ENCODE measurements around the gene RPL10. TPM values are rescaled to one million over a fixed set of nuclear protein-coding genes. Genes with fewer than 3 reads are reported as not detected.

The RPL10 gene
- polyA plus RNA-seq, 2 donors: 2,998 to 4,750 TPM

DNA sequence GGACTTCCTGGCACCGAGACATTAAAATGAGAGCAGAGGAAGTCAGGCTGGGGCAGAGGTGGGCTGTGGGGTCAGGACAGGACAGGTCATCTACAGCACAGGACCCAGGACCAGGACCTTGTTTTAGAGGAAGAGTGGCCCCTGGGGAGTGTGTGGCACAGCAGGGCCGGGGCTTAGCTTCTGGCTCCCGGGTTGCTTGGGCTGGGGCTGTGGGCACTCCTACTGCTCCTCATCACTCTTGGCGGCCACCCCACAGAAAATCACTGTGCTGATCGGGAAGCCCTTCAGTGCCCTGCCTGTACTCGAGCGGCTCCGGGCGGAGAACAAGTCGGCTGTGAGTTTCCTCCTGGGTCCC, 22.2 kb downstream of the RPL10 start:
- Histone ChIP-seq H3K4me1 (ENCODE audit: control insufficient read depth in 2 of 2, insufficient read depth in 2 of 2, low read length in 1 of 2) (no peaks in the 10 kb centered on the region), H3K27me3 (ENCODE audit: control insufficient read depth in 1 of 2, insufficient read depth in 2 of 2, low read length in 2 of 2) (no peaks in the 10 kb centered on the region), H3K4me3 (ENCODE audit: low read depth in 1 of 2, low read length in 2 of 2) (no peak overlapping the region), H3K36me3 (ENCODE audit: control insufficient read depth in 2 of 2, insufficient read depth in 2 of 2, low read length in 1 of 2) (no peaks in the 10 kb centered on the region), H3K9me3 (ENCODE audit: control insufficient read depth in 2 of 2, insufficient read depth in 1 of 2, low read depth in 1 of 2, low read length in 1 of 2) (no peaks in the 10 kb centered on the region), H3K27ac (ENCODE audit: low read depth in 2 of 2, low read length in 1 of 2) (no peak overlapping the region)
- 86 to 87% methylated on average over 10 of the region's 10 CpGs for WGBS, 2 donors

- H3K9me3 ChIP-seq (ENCODE audit: control insufficient read depth in 2 of 2, insufficient read depth in 1 of 2, low read depth in 1 of 2, low read length in 1 of 2): no peaks in the 10 kb centered on the region
- peaks cover 0 to 1% of the 10 kb centered on the region in 2 donors for H3K36me3 ChIP-seq (ENCODE audit: control insufficient read depth in 2 of 2, insufficient read depth in 2 of 2, low read length in 1 of 2)
- H3K4me1 ChIP-seq (ENCODE audit: control insufficient read depth in 2 of 2, insufficient read depth in 2 of 2, low read length in 1 of 2): no peaks in the 10 kb centered on the region
- no peak overlapping the region for H3K4me3 ChIP-seq (ENCODE audit: low read depth in 1 of 2, low read length in 2 of 2)
- WGBS, 2 donors: 86% methylated on average over 13 of the region's 13 CpGs
- no peak overlapping the region for H3K27ac ChIP-seq (ENCODE audit: low read depth in 2 of 2, low read length in 1 of 2)
- H3K27me3 ChIP-seq (ENCODE audit: control insufficient read depth in 1 of 2, insufficient read depth in 2 of 2, low read length in 2 of 2): no peaks in the 10 kb centered on the region
These were observed 29.0 kb downstream of the RPL10 start for GRCh38 chrX:154426916-154427770.

GRCh38 chrX:154428176-154429171, 30.3 kb downstream of the RPL10 start, which contains the start of gene ATP6AP1:
TSS of gene ATP6AP1 (plus strand) at chrX:154428677. CDS start at chrX:154428693, 16 bp downstream.
- Histone ChIP-seq H3K4me3 (ENCODE audit: low read depth in 1 of 2, low read length in 2 of 2) (peak within 1 kb of the TSS; percentile 51 to 92), H3K27me3 (ENCODE audit: control insufficient read depth in 1 of 2, insufficient read depth in 2 of 2, low read length in 2 of 2) (no peaks in the 10 kb centered on the region), H3K27ac (ENCODE audit: low read depth in 2 of 2, low read length in 1 of 2) (peak within 1 kb of the TSS; percentile 73 to 75), H3K9me3 (ENCODE audit: control insufficient read depth in 2 of 2, insufficient read depth in 1 of 2, low read depth in 1 of 2, low read length in 1 of 2) (no peaks in the 10 kb centered on the region), H3K4me1 (ENCODE audit: control insufficient read depth in 2 of 2, insufficient read depth in 2 of 2, low read length in 1 of 2) (no peaks in the 10 kb centered on the region), H3K36me3 (ENCODE audit: control insufficient read depth in 2 of 2, insufficient read depth in 2 of 2, low read length in 1 of 2) (peaks cover 0 to 13% of the 10 kb centered on the region in 2 donors)
- WGBS, 2 donors: 7 to 39% methylated on average over 58 to 87 of the region's 87 CpGs

DNA sequence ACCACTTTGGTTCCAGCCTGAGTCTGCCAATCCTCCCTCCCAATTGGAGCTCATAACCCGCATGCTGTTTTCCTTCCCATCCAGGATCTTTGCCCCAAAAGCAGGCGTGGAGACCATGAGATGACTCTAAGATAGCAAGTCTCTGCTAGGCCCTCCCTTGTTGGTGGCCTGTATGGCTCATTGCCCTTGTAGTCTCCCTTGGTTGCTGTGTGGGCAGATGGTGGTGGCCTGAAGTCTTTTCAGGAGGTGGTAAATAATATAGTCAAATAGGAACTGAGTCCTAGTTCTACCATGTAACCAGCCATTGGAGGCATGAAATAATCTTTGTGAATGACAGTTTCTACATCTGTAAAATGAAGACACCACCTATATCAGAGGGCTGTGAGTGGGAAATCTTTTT, 31.5 kb downstream of the RPL10 start:
- Histone ChIP-seq H3K4me1 (ENCODE audit: control insufficient read depth in 2 of 2, insufficient read depth in 2 of 2, low read length in 1 of 2) (no peaks in the 10 kb centered on the region), H3K36me3 (ENCODE audit: control insufficient read depth in 2 of 2, insufficient read depth in 2 of 2, low read length in 1 of 2) (peaks cover 0 to 20% of the 10 kb centered on the region in 2 donors), H3K4me3 (ENCODE audit: low read depth in 1 of 2, low read length in 2 of 2) (peak overlapping the region in 1 of 2 donors; percentile 51), H3K27ac (ENCODE audit: low read depth in 2 of 2, low read length in 1 of 2) (no peak overlapping the region), H3K9me3 (ENCODE audit: control insufficient read depth in 2 of 2, insufficient read depth in 1 of 2, low read depth in 1 of 2, low read length in 1 of 2) (no peaks in the 10 kb centered on the region), H3K27me3 (ENCODE audit: control insufficient read depth in 1 of 2, insufficient read depth in 2 of 2, low read length in 2 of 2) (no peaks in the 10 kb centered on the region)
- 81 to 85% methylated on average over 2 of the region's 2 CpGs for WGBS, 2 donors

- Histone ChIP-seq H3K27me3 (ENCODE audit: control insufficient read depth in 1 of 2, insufficient read depth in 2 of 2, low read length in 2 of 2) (no peaks in the 10 kb centered on the region), H3K4me3 (ENCODE audit: low read depth in 1 of 2, low read length in 2 of 2) (no peak overlapping the region), H3K9me3 (ENCODE audit: control insufficient read depth in 2 of 2, insufficient read depth in 1 of 2, low read depth in 1 of 2, low read length in 1 of 2) (no peaks in the 10 kb centered on the region), H3K36me3 (ENCODE audit: control insufficient read depth in 2 of 2, insufficient read depth in 2 of 2, low read length in 1 of 2) (peaks cover 0 to 26% of the 10 kb centered on the region in 2 donors), H3K4me1 (ENCODE audit: control insufficient read depth in 2 of 2, insufficient read depth in 2 of 2, low read length in 1 of 2) (no peaks in the 10 kb centered on the region), H3K27ac (ENCODE audit: low read depth in 2 of 2, low read length in 1 of 2) (peak overlapping the region in 1 of 2 donors; percentile 6)
- 69 to 80% methylated on average over 6 of the region's 6 CpGs for WGBS, 2 donors
These were observed 32.3 kb downstream of the RPL10 start for GRCh38 chrX:154430479-154430878.

DNA sequence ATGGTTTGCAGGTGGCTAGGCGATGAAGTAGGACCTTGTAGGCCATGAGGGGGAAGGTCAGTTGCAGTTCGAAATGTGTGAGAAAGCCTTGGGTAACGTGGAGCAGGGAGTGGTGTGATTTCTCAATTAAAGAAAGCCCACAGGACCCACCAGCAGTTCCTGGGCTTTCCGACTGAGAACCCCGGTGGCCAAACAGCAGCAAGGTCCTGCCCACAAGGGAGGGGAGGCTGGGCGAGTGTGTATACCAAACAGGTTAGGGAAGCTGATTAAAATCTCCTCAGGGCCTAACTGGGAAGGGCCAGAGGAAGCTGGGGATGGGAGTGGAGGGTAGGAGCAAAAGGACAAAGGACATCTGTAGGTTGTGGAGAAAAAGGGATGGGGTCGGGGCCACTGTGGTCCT, 32.7 kb downstream of the RPL10 start:
- Histone ChIP-seq H3K4me1 (ENCODE audit: control insufficient read depth in 2 of 2, insufficient read depth in 2 of 2, low read length in 1 of 2) (no peaks in the 10 kb centered on the region), H3K27ac (ENCODE audit: low read depth in 2 of 2, low read length in 1 of 2) (peak overlapping the region in 1 of 2 donors; percentile 6), H3K9me3 (ENCODE audit: control insufficient read depth in 2 of 2, insufficient read depth in 1 of 2, low read depth in 1 of 2, low read length in 1 of 2) (no peaks in the 10 kb centered on the region), H3K36me3 (ENCODE audit: control insufficient read depth in 2 of 2, insufficient read depth in 2 of 2, low read length in 1 of 2) (peaks cover 0 to 28% of the 10 kb centered on the region in 2 donors), H3K27me3 (ENCODE audit: control insufficient read depth in 1 of 2, insufficient read depth in 2 of 2, low read length in 2 of 2) (no peaks in the 10 kb centered on the region), H3K4me3 (ENCODE audit: low read depth in 1 of 2, low read length in 2 of 2) (no peak overlapping the region)
- WGBS, 2 donors: 68 to 77% methylated on average over 7 of the region's 7 CpGs

DNA sequence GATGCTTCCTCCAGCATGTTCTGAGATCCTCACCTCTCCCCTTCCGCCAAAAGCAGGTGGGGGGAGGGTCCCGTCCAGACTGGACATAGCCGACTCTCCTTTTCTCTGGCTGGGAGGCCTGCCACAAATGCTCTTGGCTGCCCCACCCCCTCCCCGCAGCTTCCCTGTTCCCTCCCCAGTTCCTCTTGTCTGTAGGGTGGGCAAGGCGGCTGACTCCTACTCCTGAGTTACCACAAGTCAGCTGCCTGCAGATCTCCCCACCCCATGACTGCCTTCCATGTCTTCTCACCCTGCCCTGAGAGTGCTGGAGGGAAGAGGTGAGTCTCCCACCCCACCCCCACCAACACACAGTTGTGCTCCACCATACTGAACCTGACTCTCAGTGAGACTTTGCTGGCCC, 33.2 kb downstream of the RPL10 start:
- WGBS, 2 donors: 77 to 84% methylated on average over 3 to 5 of the region's 5 CpGs
- no peaks in the 10 kb centered on the region for H3K9me3 ChIP-seq (ENCODE audit: control insufficient read depth in 2 of 2, insufficient read depth in 1 of 2, low read depth in 1 of 2, low read length in 1 of 2)

DNA sequence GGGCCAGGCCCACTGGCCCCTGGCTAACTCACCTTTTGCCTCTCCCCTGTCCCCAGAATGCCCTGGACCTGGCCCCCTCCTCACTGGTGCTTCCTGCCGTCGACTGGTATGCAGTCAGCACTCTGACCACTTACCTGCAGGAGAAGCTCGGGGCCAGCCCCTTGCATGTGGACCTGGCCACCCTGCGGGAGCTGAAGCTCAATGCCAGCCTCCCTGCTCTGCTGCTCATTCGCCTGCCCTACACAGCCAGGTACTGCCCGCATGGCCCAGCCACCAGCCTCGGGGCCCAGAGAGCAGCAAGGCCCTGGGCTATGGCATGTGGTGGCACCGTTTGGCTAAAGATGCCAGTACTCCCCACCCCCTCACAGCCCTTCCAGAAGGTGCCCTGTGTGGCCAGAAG, 34.0 kb downstream of the RPL10 start:
- Histone ChIP-seq H3K4me3 (ENCODE audit: low read depth in 1 of 2, low read length in 2 of 2) (no peak overlapping the region), H3K9me3 (ENCODE audit: control insufficient read depth in 2 of 2, insufficient read depth in 1 of 2, low read depth in 1 of 2, low read length in 1 of 2) (no peaks in the 10 kb centered on the region), H3K36me3 (ENCODE audit: control insufficient read depth in 2 of 2, insufficient read depth in 2 of 2, low read length in 1 of 2) (peaks cover 0 to 28% of the 10 kb centered on the region in 2 donors), H3K27me3 (ENCODE audit: control insufficient read depth in 1 of 2, insufficient read depth in 2 of 2, low read length in 2 of 2) (no peaks in the 10 kb centered on the region), H3K4me1 (ENCODE audit: control insufficient read depth in 2 of 2, insufficient read depth in 2 of 2, low read length in 1 of 2) (no peaks in the 10 kb centered on the region), H3K27ac (ENCODE audit: low read depth in 2 of 2, low read length in 1 of 2) (no peak overlapping the region)
- 89 to 90% methylated on average over 8 of the region's 8 CpGs for WGBS, 2 donors

More for the DNA sequence above, 33.2 kb downstream of the RPL10 start:
- Histone ChIP-seq H3K4me3 (ENCODE audit: low read depth in 1 of 2, low read length in 2 of 2) (no peak overlapping the region), H3K27me3 (ENCODE audit: control insufficient read depth in 1 of 2, insufficient read depth in 2 of 2, low read length in 2 of 2) (no peaks in the 10 kb centered on the region), H3K36me3 (ENCODE audit: control insufficient read depth in 2 of 2, insufficient read depth in 2 of 2, low read length in 1 of 2) (peaks cover 0 to 28% of the 10 kb centered on the region in 2 donors), H3K4me1 (ENCODE audit: control insufficient read depth in 2 of 2, insufficient read depth in 2 of 2, low read length in 1 of 2) (no peaks in the 10 kb centered on the region), H3K27ac (ENCODE audit: low read depth in 2 of 2, low read length in 1 of 2) (no peak overlapping the region)

DNA sequence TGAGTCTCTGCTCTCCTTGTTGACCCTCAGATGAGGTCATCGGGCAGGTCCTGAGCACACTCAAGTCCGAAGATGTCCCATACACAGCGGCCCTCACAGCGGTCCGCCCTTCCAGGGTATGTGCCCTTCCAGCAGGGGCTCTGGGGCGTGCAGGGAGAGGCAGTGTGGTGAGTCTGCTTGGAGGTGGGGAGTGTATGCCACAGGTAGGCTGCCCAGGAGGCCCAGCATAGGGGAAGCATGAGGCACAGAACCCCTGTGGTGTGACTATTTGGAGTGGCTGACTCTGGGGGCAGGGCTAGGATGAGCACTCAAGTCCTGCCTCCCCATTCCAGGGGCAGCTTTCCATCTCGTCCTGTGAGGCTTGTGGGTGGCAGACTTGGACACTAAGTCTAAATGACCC, 35.4 kb downstream of the RPL10 start:
- H3K27me3 ChIP-seq (ENCODE audit: control insufficient read depth in 1 of 2, insufficient read depth in 2 of 2, low read length in 2 of 2): no peaks in the 10 kb centered on the region
- H3K4me1 ChIP-seq (ENCODE audit: control insufficient read depth in 2 of 2, insufficient read depth in 2 of 2, low read length in 1 of 2): peaks cover 0 to 2% of the 10 kb centered on the region in 2 donors
- H3K9me3 ChIP-seq (ENCODE audit: control insufficient read depth in 2 of 2, insufficient read depth in 1 of 2, low read depth in 1 of 2, low read length in 1 of 2): no peaks in the 10 kb centered on the region
- no peak overlapping the region for H3K4me3 ChIP-seq (ENCODE audit: low read depth in 1 of 2, low read length in 2 of 2)
- peaks cover 0 to 29% of the 10 kb centered on the region in 2 donors for H3K36me3 ChIP-seq (ENCODE audit: control insufficient read depth in 2 of 2, insufficient read depth in 2 of 2, low read length in 1 of 2)
- no peak overlapping the region for H3K27ac ChIP-seq (ENCODE audit: low read depth in 2 of 2, low read length in 1 of 2)
- 85 to 91% methylated on average over 7 of the region's 7 CpGs for WGBS, 2 donors

All from esophagus (tissue), 2 donors.